GM13976 (cell line): ENCODE data around the gene JARID2.

ENCODE experiments used
- DNase-seq: peaks from one replicate; pipeline ENCODE4 v3.0.0; 2012; ENCODE audit warnings: low spot score
- CTCF ChIP-seq: IDR thresholded peaks from 2 replicates; pipeline ENCODE4 v1.5.1; 2012; ENCODE audit warnings: borderline replicate concordance, mild to moderate bottlenecking; ENCODE audit not compliant: insufficient read depth; ENCODE audit errors: extremely low read depth, missing control alignments, control extremely low read depth
- in situ Hi-C: fragments of 300-500 bp; cut with MboI; formaldehyde crosslinking; loops from one replicate; pipeline ENCODE4 v1.12.0; 2022; ENCODE audit warnings: low sequenced_read_pairs, mixed read lengths, inconsistent platforms; ENCODE audit not compliant: unreplicated experiment

The JARID2 gene

DNA sequence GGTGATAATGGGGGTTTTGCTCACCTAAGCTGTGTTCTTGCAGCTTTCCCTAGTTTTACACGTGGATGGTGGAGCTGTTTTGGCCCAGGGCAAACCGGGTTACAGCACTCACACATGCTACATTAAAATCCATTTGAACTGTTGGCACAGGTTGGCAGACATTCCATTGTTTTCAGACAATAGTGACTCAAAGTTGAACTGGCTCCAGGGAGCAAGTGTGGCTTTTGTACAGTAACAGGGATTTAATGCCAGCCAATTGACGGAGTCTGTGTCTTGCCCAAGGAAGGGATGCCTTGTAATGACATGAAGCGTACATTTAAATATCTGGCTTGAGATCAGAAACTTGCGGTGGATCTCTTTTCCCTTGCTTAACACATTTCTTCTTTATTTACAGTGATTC lies 233.9 kb downstream of the JARID2 start:
- in situ Hi-C loops = loop anchor here (25.0 kb wide), 1 partner anchor 1267 kb away; no protein-coding TSS in a partner anchor
- no peak for TF ChIP-seq CTCF
- no peak for DNase-seq

GRCh38 chr6:15480525-15480924 lies 234.7 kb downstream of the JARID2 start:
- no peak for TF ChIP-seq CTCF
- in situ Hi-C loops = loop anchor here (25.0 kb wide), 1 partner anchor 1268 kb away; no protein-coding TSS in a partner anchor
- no peak for DNase-seq

GRCh38 chr6:15481390-15482291 lies 235.8 kb downstream of the JARID2 start:
- in situ Hi-C loops = loop anchor here (25.0 kb wide), 1 partner anchor 1269 kb away; no protein-coding TSS in a partner anchor
- TF ChIP-seq CTCF = no peak
- DNase-seq = peak; percentile 34

DNA sequence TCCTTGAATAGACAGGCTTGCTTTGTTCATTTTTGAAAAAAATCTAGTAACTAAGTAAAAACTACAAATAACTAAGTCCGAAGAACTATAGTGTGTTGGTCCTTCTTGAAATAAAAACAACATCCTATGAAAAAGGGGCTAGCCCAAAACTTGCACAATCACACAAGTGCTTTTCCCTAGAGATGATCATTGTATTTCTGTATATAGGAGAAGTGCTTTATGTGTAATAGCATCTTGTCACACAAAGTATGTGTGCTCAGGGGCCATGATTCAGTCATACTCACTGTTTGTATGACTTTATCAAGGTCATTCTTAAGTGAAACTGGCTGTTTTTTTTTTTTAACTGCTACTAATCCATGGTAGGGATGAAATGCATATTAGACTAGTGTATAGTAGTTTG lies 237.2 kb downstream of the JARID2 start:
- in situ Hi-C loops = loop anchor here (25.0 kb wide), 1 partner anchor 1271 kb away; no protein-coding TSS in a partner anchor
- TF ChIP-seq CTCF = no peak
- no peak for DNase-seq

- no peak for DNase-seq
Observed at GRCh38 chr6:15484140-15484539, 238.3 kb downstream of the JARID2 start.

GRCh38 chr6:15484821-15485220 lies 239.0 kb downstream of the JARID2 start:
- DNase-seq = no peak
- in situ Hi-C loops = loop anchor here (25.0 kb wide), 1 partner anchor 1273 kb away; no protein-coding TSS in a partner anchor
- no peak for TF ChIP-seq CTCF

More at GRCh38 chr6:15484140-15484539, 238.3 kb downstream of the JARID2 start:
- TF ChIP-seq CTCF = no peak
- in situ Hi-C loops = loop anchor here (25.0 kb wide), 1 partner anchor 1272 kb away; no protein-coding TSS in a partner anchor
